A549 (cell line): ENCODE data around the gene TCTA. TPM values are rescaled to one million over a fixed set of nuclear protein-coding genes. Genes with fewer than 3 reads are reported as not detected.

Experiments used
- ATAC-seq, 2 experiments: fragments of 200-7000 bp in 1 of 2; fragments of >200 bp in 1 of 2; cut with Nextera tagmentation in 1 of 2; cut with Tn5 transposase in 1 of 2; 3 replicates each; pipeline versions ENCODE4 v1.8.0 to v1.9.1; 2018 to 2020; ENCODE audit warnings: mild to moderate bottlenecking in 1 of 2, moderate library complexity in 1 of 2
- CTCF ChIA-PET: fragments of 300-600 bp; sonication (Branson Sonifier 250); formaldehyde crosslinking; extraction: SDS; loops from one replicate; lab custom pipeline; 2021; ENCODE audit warnings: antibody characterized with exemption, inconsistent platforms; lab: Yijun Ruan, JAX
- POLR2A ChIA-PET: fragments of 350-600 bp; formaldehyde crosslinking; extraction: SDS; loops from one replicate; lab custom pipeline; 2021; ENCODE audit warnings: antibody characterized with exemption, inconsistent platforms; lab: Yijun Ruan, JAX
- DNase-seq, 2 experiments: peaks; one replicate each; pipeline versions ENCODE4 v3.0.0 to v3.0.0-alpha.2; 2011 to 2016; ENCODE audit warnings: low read depth in 1 of 2, low spot score in 1 of 2
- FAIRE-seq: peaks from 2 replicates; lab custom pipeline; 2011; peaks lifted over from hg19 to GRCh38; lab: Jason Lieb, UNC
- H3K27ac ChIP-seq, 2 experiments: fragments of >200 bp; sonication (Bioruptor Twin); formaldehyde crosslinking; 3 replicates each; pipeline ENCODE4 v1.5.1; 2016 to 2017
- H3K4me1 ChIP-seq: fragments of >200 bp; sonication (Bioruptor Twin); formaldehyde crosslinking; 3 replicates; pipeline ENCODE4 v1.6.1; 2016
- H3K4me2 ChIP-seq: fragments of >200 bp; sonication (Bioruptor Twin); formaldehyde crosslinking; 3 replicates; pipeline ENCODE4 v1.6.1; 2016
- H3K4me3 ChIP-seq: fragments of >200 bp; sonication (Bioruptor Twin); formaldehyde crosslinking; 3 replicates; pipeline ENCODE4 v1.5.1; 2016
- H3K9me3 ChIP-seq: fragments of >200 bp; sonication (Bioruptor Twin); formaldehyde crosslinking; 3 replicates; pipeline ENCODE4 v1.6.1; 2016
- ESRRA ChIP-seq: fragments of 150-350 bp; IDR thresholded peaks from 2 replicates; pipeline ENCODE4 v1.6.1; 2014; ENCODE audit warnings: mild to moderate bottlenecking, low read length, borderline replicate concordance
- FOSB ChIP-seq: fragments of 250-450 bp; sonication (Bioruptor Pico); IDR thresholded peaks from 2 replicates; pipeline ENCODE4 v1.5.0; 2020; ENCODE audit warnings: mild to moderate bottlenecking, moderate library complexity
- FOSL2 ChIP-seq, 2 experiments: fragments of 450-650 bp in 1 of 2; fragments of >200 bp in 1 of 2; sonication (Bioruptor Twin) in 1 of 2; formaldehyde crosslinking; IDR thresholded peaks; 2 replicates each; pipeline versions ENCODE4 v1.5.0 to v1.6.1; 2016 to 2020; ENCODE audit warnings: mild to moderate bottlenecking in 1 of 2, moderate library complexity in 1 of 2
- KDM1A ChIP-seq: fragments of 200-600 bp; sonication (generic); IDR thresholded peaks from 2 replicates; pipeline ENCODE4 v1.6.1; 2016; ENCODE audit warnings: low read depth, mild to moderate bottlenecking
- POLR2A ChIP-seq: IDR thresholded peaks from 2 replicates; pipeline ENCODE4 v1.6.1; 2012; ENCODE audit warnings: mild to moderate bottlenecking, low read length
- POLR2AphosphoS2 ChIP-seq: conservative IDR thresholded peaks from 2 replicates; pipeline ENCODE4 v1.6.1; 2012; ENCODE audit warnings: low read length, improper control_type of control experiment, inconsistent platforms
- WGBS: methylation state at CpG from one replicate; pipeline ENCODE4 v1.1.6; 2017; ENCODE audit errors: missing lambda C conversion rate; 5-methylcytosine and 5-hydroxymethylcytosine counted together
- polyA plus RNA-seq, 4 experiments: library from polyadenylated mRNA; depleted of rRNA in 3 of 4; stranded (reverse); fragments of >200 nt; fragmentation: RNase III in 1 of 4; extraction: RNeasy Plus Mini Kit Qiagen cat#74134 plus additional on column Dnase treatment in 1 of 4; gene quantifications; 2 replicates in 3 of 4; 3 replicates in 1 of 4; pipeline ENCODE4 v1.2.3, GENCODE V29; 2011 to 2017
- TF ChIP-seq, protein P1 (sequence below): fragments of >200 bp; sonication (Bioruptor Twin); formaldehyde crosslinking; IDR thresholded peaks from 2 replicates; pipeline ENCODE4 v1.6.1; 2016
- TF ChIP-seq, protein P2 (sequence below): IDR thresholded peaks from 2 replicates; pipeline ENCODE4 v1.6.1; 2012; ENCODE audit warnings: low read depth, borderline replicate concordance

TCTA gene
- polyA plus RNA-seq, 2 of the 4 experiments (the other 2 are of a cell fraction), result 14.6 to 14.8 TPM

DNA sequence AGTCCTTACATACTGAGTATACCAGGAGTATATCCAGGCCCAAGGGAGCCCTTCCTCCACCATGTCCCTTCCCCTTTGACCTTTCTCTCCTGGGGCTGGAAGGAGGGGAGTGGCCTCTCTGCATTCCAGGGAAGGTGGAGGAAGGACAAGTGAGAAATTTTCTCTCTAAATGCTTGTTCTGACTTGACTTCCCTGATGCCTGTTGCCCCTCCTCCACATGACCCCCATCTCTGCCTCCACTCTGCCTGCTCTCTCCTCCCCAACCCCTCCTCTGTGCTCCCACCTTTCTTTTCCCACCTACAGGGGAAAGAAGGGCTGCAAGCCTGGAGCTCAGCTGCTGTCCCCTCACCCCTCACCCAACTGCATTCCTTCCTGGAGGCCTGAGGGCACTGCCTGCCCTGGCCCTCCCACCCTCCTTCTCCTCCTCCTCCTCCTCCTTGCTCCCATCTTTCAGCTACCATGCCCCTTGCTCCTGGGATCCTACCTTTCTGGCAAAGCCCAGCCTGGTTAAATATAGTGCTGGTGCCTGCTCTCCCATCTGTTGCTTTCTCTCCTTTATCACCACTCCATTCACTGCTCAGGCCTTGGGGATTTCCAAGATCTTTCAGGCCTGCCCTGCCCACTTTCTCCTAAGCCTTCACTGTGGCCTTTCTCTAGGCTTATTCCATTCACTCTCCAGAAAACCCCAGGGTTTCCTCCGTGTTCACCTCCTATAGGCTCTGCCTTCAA lies 49.4 kb downstream of the TCTA start (continued):
- TF ChIP-seq, protein P1, sequence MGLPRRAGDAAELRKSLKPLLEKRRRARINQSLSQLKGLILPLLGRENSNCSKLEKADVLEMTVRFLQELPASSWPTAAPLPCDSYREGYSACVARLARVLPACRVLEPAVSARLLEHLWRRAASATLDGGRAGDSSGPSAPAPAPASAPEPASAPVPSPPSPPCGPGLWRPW, result no peak
- TF ChIP-seq KDM1A, result no peak
- no peak for TF ChIP-seq POLR2AphosphoS2
- no peak for TF ChIP-seq ESRRA
- TF ChIP-seq, protein P2, sequence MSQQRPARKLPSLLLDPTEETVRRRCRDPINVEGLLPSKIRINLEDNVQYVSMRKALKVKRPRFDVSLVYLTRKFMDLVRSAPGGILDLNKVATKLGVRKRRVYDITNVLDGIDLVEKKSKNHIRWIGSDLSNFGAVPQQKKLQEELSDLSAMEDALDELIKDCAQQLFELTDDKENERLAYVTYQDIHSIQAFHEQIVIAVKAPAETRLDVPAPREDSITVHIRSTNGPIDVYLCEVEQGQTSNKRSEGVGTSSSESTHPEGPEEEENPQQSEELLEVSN, result no peak

DNA sequence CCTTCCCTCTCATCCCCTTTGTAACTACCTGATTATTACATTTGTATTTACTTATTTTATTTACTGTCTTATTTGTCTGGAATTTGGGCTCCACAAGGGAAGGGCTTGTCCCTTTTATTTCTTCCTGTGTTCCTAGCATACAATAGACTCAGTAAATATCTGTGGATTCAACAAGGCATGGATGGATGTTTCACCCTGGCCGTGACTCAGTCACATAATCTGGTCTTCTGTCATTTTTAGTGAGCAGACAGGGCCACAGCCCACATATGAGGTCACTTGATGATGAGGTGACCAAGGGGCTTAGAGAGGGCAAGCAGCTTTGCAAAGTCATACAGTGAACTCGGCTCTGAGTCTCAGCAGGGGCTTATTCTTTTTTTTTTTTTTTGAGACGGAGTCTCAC lies 50.0 kb downstream of the TCTA start:
- H3K4me1 ChIP-seq, result peaks cover 40% of the 10 kb centered on the region
- ATAC-seq, result peak; percentile 16 to 38; a peak in 3 of 6 replicates

DNA sequence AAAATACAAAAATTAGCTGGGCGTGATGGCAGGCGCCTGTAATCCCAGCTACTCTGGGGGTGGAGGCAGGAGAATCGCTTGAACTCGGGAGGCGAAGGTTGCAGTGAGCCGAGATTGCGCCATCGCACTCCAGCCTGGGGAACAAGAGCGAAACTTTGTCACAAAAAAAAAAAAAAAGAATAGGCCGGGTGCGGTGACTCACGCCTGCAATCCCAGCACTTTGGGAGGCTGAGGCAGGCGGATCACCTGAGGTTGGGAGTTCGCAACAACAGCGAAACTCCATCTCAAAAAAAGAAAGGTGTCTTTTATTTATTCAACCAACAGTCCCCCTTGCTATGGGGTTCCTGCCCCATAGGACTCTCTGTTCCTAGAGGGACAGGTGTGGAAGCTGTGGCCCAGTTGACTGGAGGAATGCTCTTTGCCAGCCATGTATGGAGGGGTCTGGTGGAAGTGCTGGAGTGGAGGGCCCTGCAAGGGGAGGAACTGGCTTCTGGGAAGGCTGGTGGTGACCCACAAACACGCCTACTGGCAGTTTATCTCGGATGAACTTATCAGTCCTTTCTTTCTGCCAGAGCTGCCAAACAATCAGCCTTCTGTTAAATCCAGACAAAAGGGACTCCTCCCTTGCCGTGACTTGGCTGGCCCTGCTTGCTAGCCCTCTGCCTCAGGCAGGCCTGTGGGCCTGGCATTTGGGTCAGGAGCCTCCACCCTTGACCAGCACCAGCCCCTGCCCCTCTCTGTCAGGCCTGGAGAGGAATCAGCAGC lies 53.2 kb downstream of the TCTA start:
- no peak for DNase-seq
- CTCF ChIA-PET, result no interaction called here
- H3K27ac ChIP-seq, result peak overlapping the region in 1 of 2 experiments; percentile 18; a peak in 2 of 6 replicates
- ATAC-seq, result no peak
- TF ChIP-seq KDM1A, result no peak
- TF ChIP-seq, all 56 proteins: peak for 0
- Histone ChIP-seq H3K4me2 (no peak overlapping the region), H3K4me1 (peaks cover 39% of the 10 kb centered on the region), H3K4me3 (no peak overlapping the region), H3K9me3 (no peaks in the 10 kb centered on the region)
- WGBS, result 87% methylated on average over 18 of the region's 18 CpGs
- no peak for FAIRE-seq
- POLR2A ChIA-PET, result no interaction called here

More for the DNA sequence above, 50.0 kb downstream of the TCTA start:
- ChIA-PET CTCF (interaction anchor here (0.6 to 5.0 kb wide), 3 partner anchors 8 to 12 kb away, joined by 4 to 26 read pairs (median 6); no protein-coding TSS in a partner anchor), POLR2A (interaction anchor here (0.6 kb wide), 1 partner anchor 38 kb away, joined by 3 read pairs; no protein-coding TSS in a partner anchor)
- H3K4me2 ChIP-seq, result peak overlapping the region; percentile 60
- no peak for TF ChIP-seq POLR2A
- TF ChIP-seq FOSL2 (IDR thresholded peaks at IDR 0.05), result no peak
- 0 out of 2 replicates have a peak, but pooled peaks have one; percentile 12 for TF ChIP-seq FOSL2 (CRISPR knock-in tag; IDR thresholded peaks at IDR 0.05)
- no peak for TF ChIP-seq FOSB
- no peaks in the 10 kb centered on the region for H3K9me3 ChIP-seq
- DNase-seq, result peak in 1 of 2 experiments; percentile 61
- peak overlapping the region; percentile 63 to 83 for H3K27ac ChIP-seq
- H3K4me3 ChIP-seq, result no peak overlapping the region
- 29% methylated on average over 3 of the region's 3 CpGs for WGBS
- FAIRE-seq, result no peak

Other genes starting within 250 kb of the TCTA start
- gene CCDC71, start 246.1 kb upstream of the TCTA start, polyA plus RNA-seq (2011; rRNA removed), result 13.4 and 15.9 TPM in 2 replicates
- 8.1 to 10.0 TPM (median 9.6 TPM) in 3 replicates for gene CCDC71, start 246.1 kb upstream of the TCTA start, polyA plus RNA-seq (2017; fragmentation: RNase III; extraction: RNeasy Plus Mini Kit Qiagen cat#74134 plus additional on column Dnase treatment)
- gene KLHDC8B, start 240.8 kb upstream of the TCTA start, polyA plus RNA-seq (2011; rRNA removed), result 6.7 and 7.4 TPM in 2 replicates
- gene KLHDC8B, start 240.8 kb upstream of the TCTA start, polyA plus RNA-seq (2017; fragmentation: RNase III; extraction: RNeasy Plus Mini Kit Qiagen cat#74134 plus additional on column Dnase treatment), result 7.0 to 9.9 TPM (median 8.9 TPM) in 3 replicates
- 1.9 and 2.0 TPM in 2 replicates for gene C3orf62, start 135.2 kb upstream of the TCTA start, polyA plus RNA-seq (2011; rRNA removed)
- 1.5 to 2.0 TPM (median 1.7 TPM) in 3 replicates for gene C3orf62, start 135.2 kb upstream of the TCTA start, polyA plus RNA-seq (2017; fragmentation: RNase III; extraction: RNeasy Plus Mini Kit Qiagen cat#74134 plus additional on column Dnase treatment)
- 23.7 and 29.0 TPM in 2 replicates for gene USP4, start 72.4 kb upstream of the TCTA start, polyA plus RNA-seq (2011; rRNA removed)
- 12.9 to 14.4 TPM (median 12.9 TPM) in 3 replicates for gene USP4, start 72.4 kb upstream of the TCTA start, polyA plus RNA-seq (2017; fragmentation: RNase III; extraction: RNeasy Plus Mini Kit Qiagen cat#74134 plus additional on column Dnase treatment)
- 150 and 157 TPM in 2 replicates for gene GPX1, start 54.1 kb upstream of the TCTA start, polyA plus RNA-seq (2011; rRNA removed)
- gene GPX1, start 54.1 kb upstream of the TCTA start, polyA plus RNA-seq (2017; fragmentation: RNase III; extraction: RNeasy Plus Mini Kit Qiagen cat#74134 plus additional on column Dnase treatment), result 247 to 301 TPM (median 271 TPM) in 3 replicates
- gene RHOA, start 447 bp upstream of the TCTA start, polyA plus RNA-seq (2011; rRNA removed), result 332 and 343 TPM in 2 replicates
- gene RHOA, start 447 bp upstream of the TCTA start, polyA plus RNA-seq (2017; fragmentation: RNase III; extraction: RNeasy Plus Mini Kit Qiagen cat#74134 plus additional on column Dnase treatment), result 549 to 596 TPM (median 587 TPM) in 3 replicates
- gene AMT, start 10.1 kb downstream of the TCTA start, polyA plus RNA-seq (2011; rRNA removed), result 1.4 and 3.4 TPM in 2 replicates
- 0.49 to 0.83 TPM (median 0.70 TPM) in 3 replicates for gene AMT, start 10.1 kb downstream of the TCTA start, polyA plus RNA-seq (2017; fragmentation: RNase III; extraction: RNeasy Plus Mini Kit Qiagen cat#74134 plus additional on column Dnase treatment)
- gene NICN1, start 16.9 kb downstream of the TCTA start, polyA plus RNA-seq (2011; rRNA removed), result 9.9 and 12.8 TPM in 2 replicates
- gene NICN1, start 16.9 kb downstream of the TCTA start, polyA plus RNA-seq (2017; fragmentation: RNase III; extraction: RNeasy Plus Mini Kit Qiagen cat#74134 plus additional on column Dnase treatment), result 10.0 to 11.2 TPM (median 10.7 TPM) in 3 replicates
- 46.6 and 70.8 TPM in 2 replicates for gene DAG1, start 57.8 kb downstream of the TCTA start, polyA plus RNA-seq (2011; rRNA removed)
- gene DAG1, start 57.8 kb downstream of the TCTA start, polyA plus RNA-seq (2017; fragmentation: RNase III; extraction: RNeasy Plus Mini Kit Qiagen cat#74134 plus additional on column Dnase treatment), result 57.1 to 59.6 TPM (median 59.4 TPM) in 3 replicates
- gene BSN, start 142.1 kb downstream of the TCTA start, polyA plus RNA-seq (2011; rRNA removed), result 0.04 and 0.05 TPM in 2 replicates
- gene BSN, start 142.1 kb downstream of the TCTA start, polyA plus RNA-seq (2017; fragmentation: RNase III; extraction: RNeasy Plus Mini Kit Qiagen cat#74134 plus additional on column Dnase treatment), result 0.03 to 0.08 TPM (median 0.08 TPM) in 3 replicates